ENCODE results near the gene MTF1. TPM values are rescaled to one million over a fixed set of nuclear protein-coding genes. Genes with fewer than 3 reads are reported as not detected.
A peak's percentile ranks its signal among the peaks of the same experiment; 100 is the strongest.
"Not testable (repeated sequence)": the region's sequence is repeated elsewhere in the genome, so short reads cannot be mapped to it uniquely, and the experiment has no call there.

The MTF1 gene
- total RNA-seq: 10 to 100 TPM; 14.9 to 15.5 TPM
- long read RNA-seq, full-length matches to known transcripts: 1 of 3 reads
- long read RNA-seq, partial matches to known transcripts: 1 of 3 reads
- long read RNA-seq, other reads (novel, unspliced or antisense): 1 of 3 reads

DNA sequence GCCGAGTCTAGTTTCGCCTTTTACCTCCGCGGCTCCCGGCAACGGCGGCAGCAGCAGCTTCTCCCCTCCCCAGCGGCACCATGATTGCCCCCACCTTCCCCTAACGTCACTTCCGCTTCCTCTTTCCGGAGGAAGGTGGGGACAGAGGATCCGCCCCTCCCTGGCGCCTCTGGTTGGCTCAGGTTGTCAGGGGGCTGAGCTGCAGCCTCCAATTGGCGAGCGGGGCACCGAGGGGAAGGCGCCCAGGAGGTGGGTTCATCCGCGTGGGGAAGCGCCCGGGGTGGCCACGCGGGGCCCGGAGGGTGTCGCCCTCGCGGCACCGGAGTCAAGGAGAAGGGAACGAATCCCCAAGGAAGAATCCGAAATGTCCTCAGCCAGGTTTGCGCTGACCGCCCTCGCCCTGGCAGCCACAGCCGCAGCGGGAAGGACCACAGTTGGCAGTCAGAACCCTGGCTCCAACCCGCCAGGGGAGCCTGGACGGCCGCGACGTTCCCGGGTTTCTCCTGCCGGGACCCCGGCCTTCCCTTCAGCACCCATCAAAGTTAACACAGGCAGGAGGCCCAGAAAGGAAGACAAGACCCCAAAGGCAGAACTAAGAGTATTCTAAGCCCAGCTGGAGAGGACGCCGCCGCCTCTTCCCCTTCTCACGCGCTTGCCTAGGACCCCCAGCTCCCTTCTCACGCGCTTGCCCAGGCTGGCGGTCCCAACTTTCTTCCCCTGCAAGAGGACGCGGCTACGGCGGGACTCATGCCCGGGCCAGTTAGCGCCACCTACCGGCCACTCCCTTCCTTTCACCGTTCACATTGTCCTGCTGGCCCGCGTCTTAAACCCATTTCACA is at the start of gene MTF1:
TSS of gene MTF1 (minus strand) at position 86 of the 839 bp plus-strand sequence. CDS start 1,934 bp downstream, outside the sequence.
- ATAC-seq (peak; percentile 99 to 100), DNase-seq (peak; percentile 98)
- intact Hi-C loops (cut with DNase I): loop anchor here in 1 of 2 donors (5.0 kb wide), 1 partner anchor 47 kb away; no protein-coding TSS in a partner anchor

DNA sequence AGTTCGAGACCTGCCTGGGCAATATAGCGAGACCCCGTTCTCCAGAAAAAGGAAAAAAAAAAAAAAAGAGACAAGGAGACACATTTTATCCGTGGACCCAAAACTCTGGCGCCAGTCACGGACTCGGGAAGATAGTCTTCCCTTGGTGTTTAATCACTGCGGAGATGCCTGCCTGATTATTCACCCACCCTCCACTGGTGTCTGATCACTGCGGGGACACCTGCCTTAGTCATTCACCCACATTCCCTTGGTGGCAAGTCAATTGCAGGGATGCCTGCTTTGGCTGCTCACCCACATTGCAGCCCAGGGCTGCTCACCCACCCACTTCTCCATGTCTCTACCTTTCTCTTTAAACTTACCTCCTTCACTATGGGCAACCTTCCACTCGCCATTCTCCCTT is 49.1 kb upstream of the MTF1 start:
- DNase-seq; ATAC-seq; intact Hi-C loops (cut with DNase I): not testable (repeated sequence)

GRCh38 chr1:37907416-37908125 is 48.2 kb upstream of the MTF1 start:
- intact Hi-C loops (cut with DNase I); DNase-seq; ATAC-seq: not testable (repeated sequence)

GRCh38 chr1:37906591-37906990 is 47.2 kb upstream of the MTF1 start:
- DNase-seq; intact Hi-C loops (cut with DNase I); ATAC-seq: not testable (repeated sequence)

DNA sequence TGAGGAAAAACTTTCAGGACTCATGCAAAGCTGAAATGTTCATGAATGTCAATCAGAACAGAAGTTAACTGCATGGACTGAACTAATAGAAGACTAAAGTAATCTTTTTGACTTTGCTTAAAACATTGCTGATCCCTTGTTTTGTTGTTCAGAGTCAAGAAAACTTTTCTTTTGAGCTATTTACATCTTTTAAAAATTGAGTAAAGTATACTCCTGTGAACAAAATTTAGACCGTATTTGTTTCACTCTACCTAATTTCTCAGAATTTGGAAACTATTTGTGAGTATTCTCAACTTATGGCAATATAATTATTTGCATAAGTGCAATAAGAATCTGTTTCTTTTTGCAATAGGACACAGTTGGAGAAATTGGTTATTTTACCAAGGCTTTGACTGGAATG is 46.3 kb upstream of the MTF1 start:
- DNase-seq (no peak), ATAC-seq (no peak)
- intact Hi-C loops (cut with DNase I): no loop called here

GRCh38 chr1:37903921-37904320 is 44.5 kb upstream of the MTF1 start:
- ATAC-seq; intact Hi-C loops (cut with DNase I): not testable (repeated sequence)

GRCh38 chr1:37902983-37903382 is 43.6 kb upstream of the MTF1 start:
- DNase-seq (no peak), ATAC-seq (no peak)
- intact Hi-C loops (cut with DNase I): no loop called here

More at GRCh38 chr1:37903921-37904320, 44.5 kb upstream of the MTF1 start:
- not testable (repeated sequence) for DNase-seq

GRCh38 chr1:37901893-37902225 is 42.5 kb upstream of the MTF1 start:
- DNase-seq: no peak
- intact Hi-C loops (cut with DNase I): no loop called here
- no peak for ATAC-seq

DNA sequence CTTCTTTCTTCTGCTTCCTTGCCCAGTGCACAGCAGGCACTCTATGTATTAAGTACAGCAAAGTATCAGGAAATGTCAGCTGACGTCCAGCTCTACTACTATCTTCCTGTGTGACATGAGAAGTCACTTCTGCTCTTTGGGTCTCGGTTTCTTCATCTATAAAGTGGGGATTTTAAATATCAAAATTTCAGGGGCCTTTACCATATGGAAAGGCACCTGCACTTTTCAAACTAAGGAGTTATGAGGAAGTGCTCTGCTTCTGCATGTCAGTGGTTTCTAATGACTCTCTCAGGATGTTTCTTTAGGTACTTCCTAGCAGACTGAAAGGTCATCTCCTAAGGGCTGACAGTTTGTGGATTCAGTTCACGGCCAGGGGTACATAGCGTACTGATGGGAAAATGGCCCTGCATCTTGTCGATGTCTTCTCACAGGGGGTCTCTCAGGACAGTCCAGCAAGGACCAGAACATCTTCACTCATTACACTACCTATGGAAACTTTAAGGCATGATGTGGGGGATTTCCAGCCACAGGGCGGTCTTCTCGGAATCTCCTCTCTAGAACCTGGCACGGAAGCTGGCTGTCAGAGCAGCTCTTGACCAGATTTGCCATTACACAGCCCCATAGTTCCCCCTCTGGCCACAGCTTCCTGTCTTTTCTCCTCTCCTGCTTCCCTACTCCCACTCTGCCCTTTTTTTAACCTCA is 42.0 kb upstream of the MTF1 start:
- no peak for DNase-seq
- ATAC-seq: no peak
- intact Hi-C loops (cut with DNase I): no loop called here

DNA sequence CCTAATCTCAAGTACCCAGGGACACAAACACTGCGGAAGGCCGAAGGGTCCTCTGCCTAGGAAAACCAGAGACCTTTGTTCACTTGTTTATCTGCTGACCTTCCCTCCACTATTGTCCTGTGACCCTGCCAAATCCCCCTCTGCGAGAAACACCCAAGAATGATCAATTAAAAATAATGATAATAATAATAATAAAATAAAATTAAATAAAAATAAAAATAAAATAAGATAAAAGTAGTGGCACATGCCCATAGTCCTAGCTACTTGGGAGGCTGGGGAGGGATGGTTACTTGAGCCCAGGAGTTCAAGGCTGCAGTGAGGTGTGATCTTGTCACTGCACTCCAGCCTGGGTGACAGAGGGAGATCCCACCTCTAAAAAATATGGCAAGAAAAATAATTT is 38.2 kb upstream of the MTF1 start:
- intact Hi-C loops (cut with DNase I): loop anchor here in 1 of 2 donors (10.0 kb wide), 1 partner anchor 57 kb away; no protein-coding TSS in a partner anchor
- ATAC-seq, DNase-seq: not testable (repeated sequence)

GRCh38 chr1:37893673-37894072 is 34.3 kb upstream of the MTF1 start:
- no peak for DNase-seq
- intact Hi-C loops (cut with DNase I): loop anchor here (5.0 to 10.0 kb wide), 2 partner anchors 61 to 84 kb away; no protein-coding TSS in a partner anchor
- no peak for ATAC-seq

DNA sequence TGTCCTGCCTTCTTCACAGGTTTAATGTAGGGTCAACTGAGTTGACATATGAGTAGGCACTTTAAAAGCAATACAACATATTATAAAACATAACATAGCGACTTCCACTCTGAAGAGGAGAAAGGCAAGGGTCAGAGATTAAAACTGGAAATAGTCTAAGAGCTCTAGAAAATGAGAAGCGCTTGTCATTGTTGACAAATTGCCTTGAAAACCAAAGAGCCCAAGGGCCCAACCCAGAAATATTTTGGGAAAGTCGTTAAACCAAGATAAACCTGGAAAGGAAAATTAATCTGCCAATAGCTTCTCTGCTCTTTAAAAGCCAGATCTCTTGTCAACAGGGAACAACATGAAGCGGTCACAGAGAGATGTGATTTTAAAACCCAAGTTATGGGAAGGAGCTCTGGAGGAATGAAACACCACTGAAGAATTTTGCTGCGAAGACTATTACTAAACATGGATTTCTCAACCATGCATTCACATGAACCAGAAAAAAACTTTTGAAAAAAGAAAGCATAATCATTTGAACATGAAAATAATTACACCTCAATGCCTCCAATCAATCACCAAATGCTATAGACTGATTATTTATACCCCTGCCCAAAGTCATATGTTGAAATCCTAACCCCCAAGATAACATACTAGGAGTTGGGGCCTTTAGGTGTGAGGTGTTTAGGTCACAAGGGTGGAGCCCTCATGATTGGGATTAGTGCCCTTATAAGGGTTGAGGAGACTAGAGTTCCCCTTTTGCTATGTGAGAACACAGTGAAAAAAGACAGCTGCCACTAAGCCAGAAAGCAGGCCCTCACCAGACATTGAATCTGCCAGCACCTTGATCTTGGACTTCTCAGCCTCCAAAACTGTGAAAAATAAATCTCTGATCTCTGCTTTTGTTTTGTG is 33.0 kb upstream of the MTF1 start:
- ATAC-seq (no peak), DNase-seq (no peak)
- intact Hi-C loops (cut with DNase I): loop anchor here (5.0 to 10.0 kb wide), 2 partner anchors 62 to 85 kb away; no protein-coding TSS in a partner anchor

DNA sequence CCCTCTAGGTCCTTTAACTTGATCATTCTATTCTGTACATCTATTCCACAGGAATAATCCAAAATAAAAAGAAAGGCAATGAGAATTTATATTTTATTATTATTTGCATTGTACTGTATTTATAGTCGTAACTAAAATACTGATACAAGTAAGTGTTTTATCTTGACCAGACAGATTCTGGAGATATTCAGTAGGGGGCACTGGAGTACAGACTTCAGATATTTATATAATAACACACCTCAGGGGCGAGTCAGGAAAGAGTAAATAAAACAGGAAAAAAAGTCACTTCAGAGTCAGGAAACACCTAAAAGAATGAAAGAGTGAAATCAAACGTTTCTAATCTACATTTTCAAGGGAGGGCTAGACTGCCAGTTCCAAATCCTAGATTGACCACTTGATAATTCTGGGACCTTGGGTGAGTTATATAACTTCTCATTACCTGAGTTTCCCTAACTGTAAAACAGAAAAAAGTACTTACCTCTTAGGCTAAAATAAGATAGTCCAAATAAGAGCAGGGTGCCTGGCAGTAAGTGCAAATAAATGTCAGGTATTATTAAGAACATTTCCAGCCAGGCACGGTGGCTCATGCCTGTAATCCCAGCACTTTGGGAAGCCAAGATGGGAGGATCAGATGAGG is 31.1 kb upstream of the MTF1 start:
- peak in 1 of 2 donors; percentile 29 for ATAC-seq
- no peak for DNase-seq
- intact Hi-C loops (cut with DNase I): loop anchor here (5.0 to 10.0 kb wide), 2 partner anchors 64 to 87 kb away; no protein-coding TSS in a partner anchor

DNA sequence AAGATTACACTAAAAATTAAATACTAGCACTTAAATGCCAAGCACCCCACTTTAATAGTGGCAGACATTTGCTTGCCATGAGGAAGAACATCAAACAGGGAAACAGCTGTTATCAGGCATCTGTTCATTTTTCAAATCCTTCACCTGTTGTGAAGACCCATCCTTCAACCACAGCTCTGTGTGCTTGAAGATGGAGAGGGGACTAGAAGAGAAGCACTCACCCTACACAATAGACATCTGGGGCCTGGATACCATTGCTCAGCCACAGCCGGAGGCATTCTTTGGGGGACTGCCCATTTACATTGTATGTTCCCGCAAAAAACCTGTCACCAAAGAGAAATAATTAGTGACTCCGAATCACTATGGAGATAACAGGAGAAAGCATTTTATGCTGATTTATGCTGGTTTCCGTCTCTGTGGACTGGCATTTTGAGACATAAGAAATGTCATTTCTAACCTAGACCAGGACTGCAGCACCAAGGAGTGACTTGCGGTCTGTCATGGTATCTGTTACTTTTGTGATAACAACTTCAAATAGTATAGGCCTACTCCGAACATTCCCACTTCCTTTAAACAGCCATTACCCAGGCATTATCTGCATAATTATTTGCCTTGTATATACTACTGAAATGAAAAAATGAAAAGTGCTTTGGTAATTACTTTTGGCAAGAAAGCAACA is 28.8 kb upstream of the MTF1 start:
- no peak for DNase-seq
- intact Hi-C loops (cut with DNase I): no loop called here
- no peak for ATAC-seq

- DNase-seq (no peak), ATAC-seq (no peak)
- intact Hi-C loops (cut with DNase I): no loop called here
Observed at GRCh38 chr1:37884145-37884544, 24.8 kb upstream of the MTF1 start.

GRCh38 chr1:37883671-37884070 is 24.3 kb upstream of the MTF1 start:
- DNase-seq (no peak), ATAC-seq (no peak)
- intact Hi-C loops (cut with DNase I): no loop called here

- ATAC-seq (no peak), DNase-seq (no peak)
- intact Hi-C loops (cut with DNase I): loop anchor here in 1 of 2 donors (5.0 kb wide), 1 partner anchor 97 kb away; no protein-coding TSS in a partner anchor
Observed at GRCh38 chr1:37879865-37880264, 20.5 kb upstream of the MTF1 start.

Data from left cardiac atrium (tissue), 4 donors.